K562 (cell line): ENCODE results near the gene ARHGAP42. TPM values are rescaled to one million over a fixed set of nuclear protein-coding genes. Genes with fewer than 3 reads are reported as not detected.

Experiments
- BRF1 ChIP-seq: IDR thresholded peaks from 3 replicates; pipeline ENCODE4 v1.6.1; 2011; ENCODE audit warnings: borderline replicate concordance, mild to moderate bottlenecking; ENCODE audit not compliant: insufficient read length; ENCODE audit errors: extremely low read depth
- CHCHD3 ChIP-seq: fragments of 250-450 bp; sonication (Bioruptor Pico); IDR thresholded peaks from 2 replicates; pipeline ENCODE4 v2.1.2; 2022; ENCODE audit warnings: mild to moderate bottlenecking
- E2F6 ChIP-seq, 2 experiments: IDR thresholded peaks; 2 replicates each; pipeline ENCODE4 v1.6.1; 2011; ENCODE audit warnings: borderline replicate concordance in 1 of 2, control low read depth in 1 of 2, low read depth in 1 of 2, low read length in 1 of 2, mild to moderate bottlenecking in 1 of 2, mixed read lengths in 1 of 2, moderate library complexity in 1 of 2; ENCODE audit not compliant: insufficient read depth in 1 of 2, insufficient read length in 1 of 2, poor library complexity in 1 of 2, severe bottlenecking in 1 of 2; ENCODE audit errors: extremely low read depth in 1 of 2
- GABPA ChIP-seq: fragments of 200-800 bp; sonication (Bioruptor generic); conservative IDR thresholded peaks from 2 replicates; pipeline ENCODE4 v1.6.1; 2016; ENCODE audit warnings: low read depth, missing genetic modification characterization, missing compliant biosample characterization
- MAFF ChIP-seq: IDR thresholded peaks from 2 replicates; pipeline ENCODE4 v1.6.1; 2012; ENCODE audit warnings: low read length, improper control_type of control experiment
- MCM5 ChIP-seq: fragments of 450-650 bp; IDR thresholded peaks from 2 replicates; pipeline ENCODE4 v1.6.1; 2016; ENCODE audit warnings: low read depth
- NFXL1 ChIP-seq: fragments of 450-650 bp; formaldehyde crosslinking; IDR thresholded peaks from 2 replicates; pipeline ENCODE4 v1.4.0; 2021; ENCODE audit warnings: mild to moderate bottlenecking
- POU5F1 ChIP-seq: fragments of 150-350 bp; IDR thresholded peaks from 2 replicates; pipeline ENCODE4 v1.6.1; 2014; ENCODE audit warnings: borderline replicate concordance, low read length, low read depth, mild to moderate bottlenecking; ENCODE audit not compliant: partially characterized antibody
- TCF7L2 ChIP-seq: fragments of 150-350 bp; IDR thresholded peaks from 2 replicates; pipeline ENCODE4 v1.6.1; 2016; ENCODE audit warnings: low read depth, mild to moderate bottlenecking, low read length, moderate library complexity
- THAP7 ChIP-seq: fragments of 250-450 bp; sonication (Bioruptor Pico); IDR thresholded peaks from 2 replicates; pipeline ENCODE4 v1.5.0; 2021
- ZSCAN29 ChIP-seq: fragments of 450-650 bp; IDR thresholded peaks from 2 replicates; pipeline ENCODE4 v1.6.1; 2017
- polyA plus RNA-seq, 8 experiments: library from polyadenylated mRNA; depleted of rRNA in 4 of 8; stranded (reverse) in 5 of 8; unstranded in 3 of 8; fragments of >200 nt; fragmentation: Nextera tagmentation in 2 of 8; fragmentation: Illumina TruSeq in 1 of 8; extraction: Ambion mirVana in 2 of 8; extraction: Trizol in 1 of 8; gene quantifications; 2 replicates each; pipeline versions ENCODE4 v1.2.1 to v1.2.3, GENCODE V29; 2011 to 2014; ENCODE audit warnings: inconsistent platforms in 1 of 8, missing spikeins in 1 of 8
- total RNA-seq, 7 experiments: library from RNA; depleted of rRNA in 6 of 7; stranded (reverse); fragments of >200 nt in 6 of 7; fragmentation: Illumina TruSeq in 2 of 7; extraction: Trizol in 2 of 7; gene quantifications; 2 replicates each; pipeline versions ENCODE4 v1.2.1 to v1.2.3, GENCODE V29; 2011 to 2021; ENCODE audit warnings: low replicate concordance in 1 of 7
- TF ChIP-seq, protein P1 (sequence below): sonication (generic); formaldehyde crosslinking; IDR thresholded peaks from 2 replicates; pipeline ENCODE4 v1.9.0; 2022; ENCODE audit warnings: mild to moderate bottlenecking, missing genetic modification reagents

The ARHGAP42 gene
- total and polyA plus RNA-seq, 9 of the 15 experiments (the other 6 are each of a cell fraction or from before 2014, with no cell fraction given), result 0.95 to 6.1 (median 2.4) TPM

DNA sequence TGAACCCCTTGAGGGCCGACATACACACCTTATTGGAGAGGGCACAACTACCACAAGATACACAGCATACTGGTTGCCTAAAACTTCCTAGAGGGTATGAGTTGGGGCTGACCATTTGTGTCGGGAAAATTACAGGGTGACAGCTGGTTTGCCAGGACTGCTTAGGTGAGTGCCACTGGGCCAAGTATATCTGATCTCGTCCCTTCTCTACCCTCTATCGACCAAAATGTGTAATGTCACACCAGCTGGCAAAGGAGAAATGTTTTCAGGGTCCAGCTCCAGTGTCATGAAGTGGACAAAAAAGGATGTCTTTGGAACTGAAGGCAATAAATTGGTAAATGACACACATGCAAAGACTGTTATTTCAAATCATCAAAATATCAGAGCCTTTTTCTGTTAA is 316.4 kb downstream of the ARHGAP42 start (continued):
- TF ChIP-seq E2F6 (IDR thresholded peaks at IDR 0.05; ENCODE audit: borderline replicate concordance in 1 of 2, extremely low read depth in 1 of 2, insufficient read depth in 1 of 2, insufficient read length in 1 of 2, low read depth in 1 of 2, low read length in 1 of 2, poor library complexity in 1 of 2, severe bottlenecking in 1 of 2), result no peak
- no peak for TF ChIP-seq POU5F1
- no peak for TF ChIP-seq MCM5
- TF ChIP-seq BRF1, result no peak
- TF ChIP-seq, protein P1, sequence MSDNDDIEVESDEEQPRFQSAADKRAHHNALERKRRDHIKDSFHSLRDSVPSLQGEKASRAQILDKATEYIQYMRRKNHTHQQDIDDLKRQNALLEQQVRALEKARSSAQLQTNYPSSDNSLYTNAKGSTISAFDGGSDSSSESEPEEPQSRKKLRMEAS, result no peak
- no peak for TF ChIP-seq NFXL1
- TF ChIP-seq GABPA (tag), result no peak
- no peak for TF ChIP-seq ZSCAN29
- TF ChIP-seq CHCHD3 (CRISPR knock-in tag), result no peak
- no peak for TF ChIP-seq MAFF
- TF ChIP-seq TCF7L2, result no peak
- TF ChIP-seq THAP7 (CRISPR knock-in tag), result no peak
